DND-41 (cell line): ENCODE results near the gene KIAA1671.
"Not testable (repeated sequence)": the region's sequence is repeated elsewhere in the genome, so short reads cannot be mapped to it uniquely, and the experiment has no call there.

ENCODE experiments used
- EZH2 ChIP-seq: IDR thresholded peaks from 3 replicates; pipeline ENCODE4 v1.6.1; 2012; ENCODE audit warnings: borderline replicate concordance, low read depth, mild to moderate bottlenecking, moderate library complexity, low read length, inconsistent platforms; ENCODE audit not compliant: severe bottlenecking
- TF ChIP-seq, protein P1 (sequence below): IDR thresholded peaks from 2 replicates; pipeline ENCODE4 v1.5.1; 2012; ENCODE audit warnings: borderline replicate concordance, low read length, moderate library complexity, mild to moderate bottlenecking; ENCODE audit not compliant: poor library complexity, severe bottlenecking; ENCODE audit errors: extremely low read depth

DNA sequence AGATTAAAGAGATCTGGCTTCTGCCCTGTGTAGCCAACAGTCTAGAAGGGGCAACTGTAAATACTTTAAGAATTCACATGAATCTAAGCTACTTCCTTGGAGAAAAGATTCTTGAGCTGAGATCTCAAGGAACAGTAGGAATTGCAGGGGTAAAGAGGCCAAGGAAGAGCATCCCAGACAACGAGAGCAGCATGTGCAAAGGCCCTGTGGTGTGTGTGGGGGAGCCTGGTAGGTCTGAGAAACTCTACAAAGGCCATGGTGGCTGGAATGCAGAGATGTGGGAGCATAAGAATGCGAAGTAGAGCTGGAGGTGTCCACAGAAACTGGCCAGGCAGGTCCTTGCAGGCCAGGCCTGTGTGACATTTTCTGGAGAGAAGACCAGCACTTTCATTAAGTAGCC lies 278.2 kb downstream of the KIAA1671 start:
- TF ChIP-seq, protein P1, sequence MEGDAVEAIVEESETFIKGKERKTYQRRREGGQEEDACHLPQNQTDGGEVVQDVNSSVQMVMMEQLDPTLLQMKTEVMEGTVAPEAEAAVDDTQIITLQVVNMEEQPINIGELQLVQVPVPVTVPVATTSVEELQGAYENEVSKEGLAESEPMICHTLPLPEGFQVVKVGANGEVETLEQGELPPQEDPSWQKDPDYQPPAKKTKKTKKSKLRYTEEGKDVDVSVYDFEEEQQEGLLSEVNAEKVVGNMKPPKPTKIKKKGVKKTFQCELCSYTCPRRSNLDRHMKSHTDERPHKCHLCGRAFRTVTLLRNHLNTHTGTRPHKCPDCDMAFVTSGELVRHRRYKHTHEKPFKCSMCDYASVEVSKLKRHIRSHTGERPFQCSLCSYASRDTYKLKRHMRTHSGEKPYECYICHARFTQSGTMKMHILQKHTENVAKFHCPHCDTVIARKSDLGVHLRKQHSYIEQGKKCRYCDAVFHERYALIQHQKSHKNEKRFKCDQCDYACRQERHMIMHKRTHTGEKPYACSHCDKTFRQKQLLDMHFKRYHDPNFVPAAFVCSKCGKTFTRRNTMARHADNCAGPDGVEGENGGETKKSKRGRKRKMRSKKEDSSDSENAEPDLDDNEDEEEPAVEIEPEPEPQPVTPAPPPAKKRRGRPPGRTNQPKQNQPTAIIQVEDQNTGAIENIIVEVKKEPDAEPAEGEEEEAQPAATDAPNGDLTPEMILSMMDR = not testable (repeated sequence)
- TF ChIP-seq EZH2 = not testable (repeated sequence)
